GM18526 (cell line): ENCODE data around the gene MRPL4.

Source experiments
- POLR2A ChIP-seq: IDR thresholded peaks from 3 replicates; pipeline ENCODE4 v1.6.1; 2011; ENCODE audit not compliant: insufficient read length; ENCODE audit errors: extremely low read depth

MRPL4 gene

GRCh38 chr19:10290357-10290875 is 38.4 kb downstream of the MRPL4 start:
- no peak for TF ChIP-seq POLR2A

GRCh38 chr19:10290876-10291553 is 39.0 kb downstream of the MRPL4 start:
- no peak for TF ChIP-seq POLR2A

- no peak for TF ChIP-seq POLR2A
Measured at GRCh38 chr19:10291554-10292205, 39.7 kb downstream of the MRPL4 start.

GRCh38 chr19:10292206-10292788 is 40.3 kb downstream of the MRPL4 start:
- TF ChIP-seq POLR2A, result no peak

GRCh38 chr19:10292789-10293636 is 41.0 kb downstream of the MRPL4 start:
- TF ChIP-seq POLR2A, result no peak

- TF ChIP-seq POLR2A, result no peak
Measured at GRCh38 chr19:10293637-10294367, 41.8 kb downstream of the MRPL4 start.

- no peak for TF ChIP-seq POLR2A
Measured at GRCh38 chr19:10294368-10294697, 42.3 kb downstream of the MRPL4 start.

- TF ChIP-seq POLR2A, result peak; percentile 37
Measured at GRCh38 chr19:10295305-10295846, 43.4 kb downstream of the MRPL4 start.

- TF ChIP-seq POLR2A, result no peak
Measured at GRCh38 chr19:10295847-10296591, 44.0 kb downstream of the MRPL4 start.

- no peak for TF ChIP-seq POLR2A
Measured at GRCh38 chr19:10299545-10300458, 47.8 kb downstream of the MRPL4 start.

- TF ChIP-seq POLR2A, result no peak
Measured at GRCh38 chr19:10305139-10305806, 53.3 kb downstream of the MRPL4 start.

GRCh38 chr19:10306327-10306726 is 54.3 kb downstream of the MRPL4 start:
- TF ChIP-seq POLR2A, result no peak

- TF ChIP-seq POLR2A, result no peak
Measured at GRCh38 chr19:10309423-10309822, 57.4 kb downstream of the MRPL4 start, which contains the start of gene ZGLP1. ZGLP1 (minus strand) TSS chr19:10309815.
